Measurements from ENCODE around the gene SLC26A5. TPM values are rescaled to one million over a fixed set of nuclear protein-coding genes. Genes with fewer than 3 reads are reported as not detected.
"Not testable (repeated sequence)": the region's sequence is repeated elsewhere in the genome, so short reads cannot be mapped to it uniquely, and the experiment has no call there.

SLC26A5 gene, protein sequence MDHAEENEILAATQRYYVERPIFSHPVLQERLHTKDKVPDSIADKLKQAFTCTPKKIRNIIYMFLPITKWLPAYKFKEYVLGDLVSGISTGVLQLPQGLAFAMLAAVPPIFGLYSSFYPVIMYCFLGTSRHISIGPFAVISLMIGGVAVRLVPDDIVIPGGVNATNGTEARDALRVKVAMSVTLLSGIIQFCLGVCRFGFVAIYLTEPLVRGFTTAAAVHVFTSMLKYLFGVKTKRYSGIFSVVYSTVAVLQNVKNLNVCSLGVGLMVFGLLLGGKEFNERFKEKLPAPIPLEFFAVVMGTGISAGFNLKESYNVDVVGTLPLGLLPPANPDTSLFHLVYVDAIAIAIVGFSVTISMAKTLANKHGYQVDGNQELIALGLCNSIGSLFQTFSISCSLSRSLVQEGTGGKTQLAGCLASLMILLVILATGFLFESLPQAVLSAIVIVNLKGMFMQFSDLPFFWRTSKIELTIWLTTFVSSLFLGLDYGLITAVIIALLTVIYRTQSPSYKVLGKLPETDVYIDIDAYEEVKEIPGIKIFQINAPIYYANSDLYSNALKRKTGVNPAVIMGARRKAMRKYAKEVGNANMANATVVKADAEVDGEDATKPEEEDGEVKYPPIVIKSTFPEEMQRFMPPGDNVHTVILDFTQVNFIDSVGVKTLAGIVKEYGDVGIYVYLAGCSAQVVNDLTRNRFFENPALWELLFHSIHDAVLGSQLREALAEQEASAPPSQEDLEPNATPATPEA
- not detected for total RNA-seq

DNA sequence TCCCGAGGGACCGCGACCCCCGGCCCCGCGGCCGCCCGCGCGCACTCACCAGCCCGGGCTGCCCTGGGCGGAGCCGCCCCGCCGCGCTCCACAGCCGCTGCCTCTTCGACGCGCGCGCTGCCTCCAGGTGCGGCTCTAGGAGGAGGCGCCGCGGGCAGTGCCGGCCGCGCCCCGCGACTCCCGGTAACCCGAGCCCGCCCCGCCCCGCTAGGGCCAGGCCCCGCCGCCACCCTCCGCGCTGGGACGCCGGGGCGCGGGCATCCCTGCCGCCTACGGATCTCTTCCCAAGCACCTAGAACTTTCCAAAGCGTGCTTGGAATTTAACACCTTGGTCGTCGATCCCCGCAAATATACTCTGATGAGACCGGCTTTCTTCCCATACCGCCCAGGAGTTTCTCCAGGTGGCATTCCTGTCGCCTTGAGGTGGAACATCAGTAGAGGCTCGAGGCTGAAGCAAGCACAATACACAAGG, at the start of gene SLC26A5:
TSS of gene SLC26A5 (minus strand) at position 159 of the 472 bp plus-strand sequence. CDS start 24,693 bp downstream, outside the sequence.
- DNase-seq: no peak

DNA sequence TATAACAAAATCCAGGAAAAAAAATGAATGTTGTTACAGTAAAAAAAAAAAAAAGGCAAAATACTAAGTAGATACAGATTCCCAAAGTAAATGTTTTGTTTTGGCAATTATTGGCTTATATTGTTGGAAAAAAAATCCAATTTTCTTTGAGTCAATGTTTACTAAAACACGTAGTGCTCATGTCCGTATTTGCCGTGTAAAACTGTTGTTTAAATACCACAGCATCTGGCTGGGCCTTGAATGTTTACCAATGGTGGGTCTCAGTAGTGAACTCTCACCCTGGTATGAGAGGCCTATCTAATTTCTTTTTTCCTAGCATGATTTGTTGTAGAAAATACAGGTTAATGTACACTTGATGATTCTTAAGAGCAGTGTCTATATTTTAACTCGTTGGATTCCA, 41.4 kb upstream of the SLC26A5 start:
- no peak for DNase-seq

DNA sequence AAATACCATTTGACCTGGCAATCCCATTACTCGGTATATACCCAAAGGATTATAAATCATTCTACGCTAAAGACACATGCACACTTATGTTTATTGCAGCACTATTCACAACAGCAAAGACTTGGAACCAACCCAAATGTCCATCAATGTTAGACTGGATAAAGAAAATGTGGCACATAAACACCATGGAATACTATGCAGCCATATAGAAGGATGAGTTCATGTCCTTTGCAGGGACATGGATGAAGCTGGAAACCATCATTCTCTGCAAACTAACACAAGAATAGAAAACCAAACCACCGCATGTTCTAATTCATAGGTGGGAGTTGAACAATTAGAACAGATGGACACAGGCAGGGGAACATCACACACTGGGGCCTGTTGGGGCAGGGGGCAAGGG, 40.9 kb upstream of the SLC26A5 start:
- not testable (repeated sequence) for DNase-seq

DNA sequence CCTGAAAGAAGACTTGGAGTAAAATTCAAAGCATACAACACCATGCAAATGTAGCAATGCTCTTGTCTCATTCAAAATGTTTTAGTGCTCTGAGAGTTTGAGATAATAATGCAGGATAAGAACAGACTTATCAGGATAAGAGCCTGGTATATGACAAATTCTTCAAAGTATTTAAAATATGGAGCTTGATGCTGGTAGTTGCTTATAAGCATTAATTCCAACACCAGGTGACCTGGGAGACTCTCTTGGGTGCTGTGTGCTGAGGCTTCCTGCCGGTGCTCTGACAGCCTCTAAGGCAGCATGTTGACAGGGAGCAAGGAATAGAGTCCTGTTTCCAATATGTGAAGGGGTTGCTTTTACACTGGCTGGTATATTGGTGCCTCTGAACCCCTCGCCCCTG, 34.8 kb upstream of the SLC26A5 start:
- no peak for DNase-seq

DNA sequence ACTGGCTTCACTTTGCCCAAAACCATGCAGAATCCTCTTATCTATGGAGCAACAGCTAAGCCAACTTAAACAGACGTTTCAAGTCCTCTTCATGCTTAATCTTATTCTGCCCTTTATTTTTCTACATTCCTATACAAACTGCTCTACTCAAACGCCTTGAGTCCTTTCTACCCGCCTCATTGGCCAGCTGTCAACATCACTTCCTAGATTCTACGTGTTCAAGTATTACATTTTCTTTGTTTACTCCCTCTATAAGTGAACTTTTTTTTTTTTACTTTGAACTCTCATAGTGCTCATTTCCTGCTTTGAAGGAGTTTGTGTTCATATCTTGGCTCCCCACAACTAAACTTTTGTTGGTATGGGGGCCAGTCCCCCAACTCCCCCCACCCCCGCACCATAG, 28.9 kb upstream of the SLC26A5 start:
- DNase-seq: no peak

DNA sequence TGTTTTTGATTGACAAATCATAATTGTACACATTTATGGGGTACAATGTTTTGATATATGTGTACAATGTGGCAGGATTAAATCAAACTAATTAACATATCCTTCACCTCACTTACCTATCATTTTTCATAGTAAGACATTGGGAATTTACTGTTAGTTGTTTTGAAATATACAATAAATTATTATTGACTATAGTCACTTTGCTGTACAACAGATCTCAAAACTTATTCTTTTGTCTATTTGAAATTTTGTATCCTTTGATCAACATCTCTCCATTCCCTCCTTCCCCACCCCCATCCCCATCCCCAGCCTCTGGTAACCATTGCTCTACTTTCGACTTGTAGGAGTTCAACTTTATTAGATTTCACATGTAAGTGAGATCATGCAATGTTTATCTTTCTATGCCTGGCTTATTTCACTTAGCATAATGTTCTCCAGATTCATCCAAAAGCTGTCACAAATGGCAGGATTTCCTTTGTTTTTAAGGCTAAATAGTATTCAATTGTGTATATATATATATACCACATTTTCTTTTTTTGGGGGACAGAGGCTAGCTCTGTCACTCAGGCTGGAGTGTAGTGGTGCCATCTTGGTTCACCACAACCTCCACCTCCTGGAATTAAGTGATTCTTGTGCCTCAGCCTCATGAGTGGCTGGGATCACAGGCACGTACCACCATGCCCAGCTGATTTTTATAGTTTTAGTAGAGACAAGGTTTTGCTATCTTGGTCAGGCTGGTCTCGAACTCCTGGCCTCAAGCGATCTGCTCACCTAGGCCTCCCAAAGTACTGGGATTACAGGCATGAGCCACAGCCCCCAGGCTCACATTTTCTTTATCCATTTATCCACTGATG, 23.3 kb upstream of the SLC26A5 start:
- no peak for DNase-seq

DNA sequence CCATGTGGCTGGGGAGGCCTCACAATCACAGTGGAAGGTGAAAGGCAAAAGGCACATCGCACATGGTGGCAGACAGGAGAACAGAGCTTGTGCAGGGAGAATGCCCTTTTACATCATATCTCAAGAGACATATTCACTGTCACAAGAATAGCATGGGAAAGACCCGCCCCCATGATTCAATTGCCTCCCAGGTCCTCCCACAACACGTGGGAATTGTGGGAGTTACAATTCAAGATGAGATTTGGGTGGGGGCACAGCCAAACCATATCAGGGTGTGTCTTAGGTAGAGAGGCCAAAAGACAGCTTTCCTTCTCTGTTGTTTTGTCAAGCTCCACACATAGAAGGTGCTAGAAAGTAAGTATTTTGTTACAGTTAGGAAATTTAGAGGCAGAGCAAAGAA, 20.8 kb upstream of the SLC26A5 start:
- no peak for DNase-seq

DNA sequence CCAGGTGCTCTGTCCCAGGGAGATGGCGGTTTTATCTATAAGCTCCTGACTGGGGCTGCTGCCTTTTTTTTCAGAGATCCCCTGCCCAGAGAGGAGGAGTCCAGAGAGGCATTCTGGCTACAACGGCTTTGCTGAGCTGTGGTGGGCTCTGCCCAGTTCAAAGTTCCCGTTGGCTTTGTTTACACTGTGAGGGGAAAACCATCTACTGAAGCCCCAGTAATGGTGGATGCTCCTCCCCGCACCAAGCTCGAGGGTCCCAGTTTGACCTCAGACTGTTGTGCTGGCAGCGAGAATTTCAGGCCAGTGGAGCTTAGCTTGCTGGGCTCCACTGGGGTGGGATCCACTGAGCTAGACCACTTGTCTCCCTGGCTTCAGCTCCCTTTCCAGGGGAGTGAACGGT, 16.4 kb upstream of the SLC26A5 start:
- no peak for DNase-seq

DNA sequence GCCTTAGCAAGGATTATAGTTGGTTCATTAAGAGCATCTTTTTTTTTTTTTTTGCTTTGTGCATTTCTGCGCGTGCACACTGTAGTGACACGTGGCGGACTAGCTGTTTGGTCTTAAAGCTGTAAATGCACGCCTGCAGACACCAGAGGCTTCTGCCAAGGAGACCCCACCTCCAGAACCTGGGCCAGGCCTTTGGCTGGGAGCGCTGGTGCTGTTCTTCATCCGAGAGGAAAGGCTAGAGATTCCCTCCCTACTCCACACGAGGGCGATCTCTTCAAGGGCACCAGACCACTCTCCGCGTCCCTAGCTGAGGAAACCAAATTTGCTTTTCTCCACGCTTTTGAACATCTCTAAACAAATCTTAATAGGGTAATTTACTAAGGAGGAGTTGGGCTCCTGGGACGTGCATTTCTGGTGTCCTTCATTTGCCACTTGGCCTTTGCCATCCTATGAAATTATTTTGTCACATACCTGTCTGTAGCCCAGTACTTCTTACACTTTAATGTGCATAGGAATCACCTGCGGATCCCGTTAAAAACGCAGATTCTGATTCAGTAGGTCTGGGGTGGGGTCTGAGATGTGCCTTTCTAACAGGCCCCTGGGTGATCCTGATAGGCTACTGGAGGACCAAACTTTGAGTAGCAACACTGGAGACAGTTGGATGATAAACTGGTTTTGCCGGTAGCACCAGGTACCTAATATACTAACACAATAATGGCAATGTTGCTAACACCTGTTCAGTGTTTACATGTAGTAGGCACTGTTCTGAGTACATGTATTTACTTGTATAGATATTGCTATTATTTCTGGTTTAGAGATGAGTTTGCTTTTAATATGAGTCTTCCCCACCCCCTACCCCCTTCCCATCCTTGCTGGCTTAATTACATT, 1.3 kb upstream of the SLC26A5 start:
- no peak for DNase-seq

DNA sequence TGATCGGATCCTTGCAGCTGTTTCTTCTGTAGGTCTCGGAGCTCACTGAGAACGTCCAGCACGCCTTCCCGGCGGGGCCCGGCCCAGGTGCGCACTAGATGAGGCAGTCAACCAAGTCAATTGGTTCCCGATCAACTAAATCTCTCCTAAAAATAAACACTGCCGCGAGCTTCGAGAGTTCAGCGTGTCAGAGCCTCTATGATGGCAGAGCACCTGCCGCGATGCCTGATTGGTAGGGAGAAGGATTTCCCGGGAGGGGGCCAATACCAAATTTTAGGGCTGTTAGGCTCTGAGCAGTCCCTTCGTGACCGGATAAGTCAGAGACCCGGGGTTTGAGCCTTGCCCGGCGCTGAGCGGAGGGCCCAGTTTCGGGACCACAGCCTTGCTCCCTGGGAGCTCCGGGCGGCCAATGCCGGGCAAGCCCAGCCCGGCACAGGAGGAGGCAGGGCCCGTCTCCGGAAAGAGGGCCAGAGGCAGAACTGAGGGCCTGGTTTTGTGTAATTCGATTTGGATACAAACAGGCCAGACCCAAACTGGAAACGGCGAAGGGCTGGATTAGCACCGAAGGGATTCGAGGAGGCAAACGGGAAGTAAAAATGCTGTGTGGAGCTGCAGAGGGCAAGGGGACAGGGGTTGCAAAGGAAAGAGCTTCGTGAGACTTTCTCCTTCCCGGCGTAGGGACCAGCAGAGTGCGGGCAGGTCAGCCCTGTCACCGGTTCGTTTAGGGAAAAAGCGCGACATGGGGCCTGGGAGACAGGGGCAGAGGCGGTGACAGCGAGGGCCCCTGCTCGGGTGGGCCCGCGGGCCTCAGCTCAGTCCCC, 569 bp downstream of the SLC26A5 start:
- no peak for DNase-seq

DNA sequence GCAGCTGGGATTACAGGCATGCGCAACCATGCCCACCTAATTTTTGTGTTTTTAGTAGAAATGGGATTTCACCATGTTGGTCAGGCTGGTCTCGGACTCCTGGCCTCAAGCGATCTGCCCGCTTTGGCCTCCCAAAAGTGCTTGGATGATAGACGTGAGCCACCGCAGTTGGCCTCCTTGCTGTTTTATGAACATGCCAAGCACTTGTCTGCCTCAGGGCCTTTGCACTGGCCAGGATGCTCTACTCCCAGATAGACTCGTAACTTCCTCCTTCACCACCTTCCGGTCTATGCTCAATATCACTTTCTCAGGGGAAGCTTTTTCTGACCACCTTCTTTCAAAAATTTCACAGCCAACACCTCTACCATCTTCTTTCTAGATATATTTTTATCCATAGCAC, 6.3 kb downstream of the SLC26A5 start:
- no peak for DNase-seq

DNA sequence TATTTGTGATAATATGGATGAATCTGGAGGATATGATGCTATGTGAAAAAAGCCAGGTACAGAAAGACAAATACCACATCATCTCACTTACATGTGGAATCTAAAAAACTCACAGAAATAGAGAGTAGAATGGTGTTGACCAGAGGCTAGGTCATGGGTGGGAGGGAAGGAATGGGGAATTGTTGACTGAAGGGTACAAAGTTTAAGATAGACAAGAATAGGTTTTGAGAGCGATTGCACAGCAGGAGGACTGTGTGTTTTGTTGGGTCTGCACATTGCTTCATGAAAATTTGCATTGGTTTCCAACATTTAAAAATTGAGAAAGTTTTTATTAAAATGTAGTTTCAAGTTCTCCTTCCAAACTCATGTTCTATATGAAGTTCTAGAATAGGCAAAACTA, 8.4 kb downstream of the SLC26A5 start:
- no peak for DNase-seq

DNA sequence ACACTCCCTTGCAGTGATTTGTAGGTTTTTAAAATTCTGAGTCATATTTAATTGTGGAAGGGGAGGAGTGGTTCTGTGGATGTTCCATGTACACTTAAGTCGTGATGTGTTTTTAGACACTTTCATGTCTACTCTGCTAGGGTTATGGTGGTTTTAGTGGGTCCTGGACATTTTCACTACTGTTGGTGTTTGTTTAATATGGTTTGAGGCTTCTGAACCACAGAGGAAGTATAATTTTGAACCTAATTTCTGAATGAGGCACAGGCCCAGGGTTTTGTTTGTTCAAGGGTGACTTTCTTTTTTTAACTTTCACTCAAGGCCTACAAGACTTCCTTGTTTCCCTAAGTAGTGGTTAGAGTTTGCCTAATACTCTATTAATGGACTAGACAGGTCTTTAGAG, 13.3 kb downstream of the SLC26A5 start:
- no peak for DNase-seq

DNA sequence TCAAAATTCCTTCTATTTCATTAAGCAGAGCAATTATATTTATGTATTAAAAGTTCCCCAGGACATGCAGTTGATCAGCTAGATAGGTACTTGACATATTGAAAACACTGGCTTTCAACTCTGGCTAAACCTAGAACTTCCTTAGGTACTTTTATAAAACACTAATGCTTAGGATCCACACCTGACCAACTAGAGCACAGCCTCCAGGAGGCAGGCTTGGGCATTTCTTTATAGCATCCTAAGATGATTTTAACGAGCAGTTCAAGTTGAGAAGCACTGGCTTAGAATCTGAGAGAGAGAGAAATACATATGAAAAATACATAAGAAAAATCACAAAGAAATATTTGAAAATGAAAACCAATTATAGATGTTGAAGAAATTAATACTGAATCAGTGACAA, 20.8 kb downstream of the SLC26A5 start:
- no peak for DNase-seq

DNA sequence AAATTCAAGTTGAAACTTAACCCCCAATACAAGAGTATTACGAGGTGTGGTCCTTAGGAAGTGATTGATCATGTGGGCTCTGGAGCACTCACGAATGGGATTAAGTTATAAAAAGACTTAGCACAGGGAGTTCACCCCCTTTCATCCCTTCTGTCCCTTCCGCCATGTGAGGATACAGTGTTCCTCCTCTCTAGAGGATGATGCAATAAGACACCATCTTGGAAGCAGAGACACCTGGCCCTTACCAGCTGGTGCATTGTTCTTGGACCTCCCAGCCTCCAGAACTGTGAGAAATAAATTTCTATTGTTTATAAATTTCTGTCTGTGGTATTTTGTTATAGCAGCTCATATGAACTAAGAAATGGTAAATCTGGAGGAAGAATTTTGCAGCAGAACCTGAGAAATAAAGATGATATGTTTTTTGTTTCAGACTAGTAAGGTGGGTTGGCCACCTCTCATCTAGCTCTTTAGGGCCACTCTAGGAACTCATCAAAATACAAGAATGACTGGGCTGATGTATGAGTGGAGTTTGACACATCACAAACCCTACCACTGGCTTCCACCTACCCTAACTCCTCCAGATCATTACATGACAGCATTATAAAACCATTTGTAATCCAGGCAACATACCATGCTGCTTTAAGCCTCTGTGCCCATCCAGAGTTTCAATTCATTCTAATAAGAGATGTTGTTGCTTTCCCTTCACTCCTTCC, 22.4 kb downstream of the SLC26A5 start:
- no peak for DNase-seq

DNA sequence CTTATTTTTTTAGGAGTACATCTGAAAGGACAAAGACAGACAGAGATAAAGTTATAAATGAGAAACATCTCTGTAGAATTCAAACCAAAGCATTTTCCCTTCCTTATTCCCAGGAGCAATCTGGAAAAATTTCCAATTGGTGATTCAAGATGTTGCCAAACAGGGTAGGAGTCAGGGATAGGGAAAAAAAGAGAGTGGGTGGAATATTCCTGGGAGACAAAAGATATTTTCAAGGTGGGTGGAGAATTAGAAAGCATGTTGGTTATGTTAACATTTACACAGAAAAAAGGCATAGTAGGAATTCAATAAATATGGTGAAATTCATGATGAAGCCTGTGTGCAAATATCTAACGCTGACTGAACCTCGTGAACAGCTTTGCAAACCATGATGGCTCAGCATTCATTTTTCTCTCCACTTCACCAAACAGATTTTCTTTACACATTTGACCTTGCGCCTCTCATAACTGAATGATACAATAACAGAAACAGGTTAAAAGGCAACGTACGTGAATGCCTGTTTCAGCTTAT, 25.1 kb downstream of the SLC26A5 start:
- DNase-seq: no peak

DNA sequence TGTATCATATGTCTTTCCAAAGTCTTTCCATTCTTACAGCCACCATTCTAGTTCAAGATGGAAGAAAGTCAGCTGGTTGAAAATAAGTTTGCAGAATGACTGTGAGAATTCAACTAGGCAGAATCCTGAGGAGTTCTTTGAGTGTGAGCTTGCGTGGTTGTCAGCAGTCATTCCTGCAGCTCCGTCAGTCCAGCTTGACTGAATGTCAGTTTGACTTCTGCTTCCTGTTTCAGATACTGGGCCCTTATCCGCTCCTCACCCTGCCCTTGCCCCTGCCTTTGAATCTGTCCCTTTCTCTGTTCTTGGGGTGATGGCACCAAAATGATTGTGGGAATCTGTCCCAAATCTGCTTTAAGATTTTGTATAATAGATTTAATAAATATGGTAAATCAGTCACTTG, 27.8 kb downstream of the SLC26A5 start:
- DNase-seq: no peak

DNA sequence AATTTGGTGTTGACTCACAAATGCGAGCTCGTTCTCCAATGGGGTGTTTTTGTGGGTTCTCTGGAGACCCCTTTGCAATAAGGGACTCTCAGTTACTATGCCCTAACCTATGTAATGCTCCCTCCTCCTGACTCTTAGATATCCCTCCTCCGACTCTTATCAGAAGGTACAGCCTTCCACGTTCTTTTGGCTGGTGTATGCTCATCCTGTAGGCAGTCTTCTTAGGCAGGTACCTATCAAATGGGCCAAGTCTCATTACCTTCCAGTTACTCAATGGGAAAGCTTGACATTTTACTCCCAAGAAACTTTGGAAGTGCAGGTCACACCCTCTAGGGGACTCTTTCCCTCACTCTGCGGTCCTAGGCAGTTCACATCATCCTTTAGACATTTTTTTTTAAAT, 32.6 kb downstream of the SLC26A5 start:
- no peak for DNase-seq

DNA sequence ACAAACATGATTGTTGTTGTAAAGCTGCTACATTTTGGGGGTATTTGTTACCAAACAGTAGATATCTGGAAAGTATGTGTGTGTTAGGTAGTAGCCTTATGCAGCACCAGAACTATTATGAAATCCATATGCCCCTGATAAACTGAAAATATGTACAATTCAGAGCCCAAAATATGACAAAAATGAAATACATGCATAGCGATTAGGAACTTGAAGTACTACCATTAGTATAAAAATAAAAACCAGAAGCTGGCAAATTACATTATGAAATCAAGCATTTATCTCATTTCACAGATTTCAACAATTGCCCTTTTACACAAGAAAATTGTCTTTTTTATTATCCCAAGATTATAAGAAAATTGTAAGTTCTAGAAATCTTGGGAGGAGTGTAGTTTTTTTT, 33.9 kb downstream of the SLC26A5 start:
- DNase-seq: no peak
